GM21825 (cell line): ENCODE measurements around the gene AXL.

Experiments
- ATAC-seq: cut with Tn5 transposase; IDR thresholded peaks from one replicate; pipeline ENCODE4 v1.9.1; 2021; ENCODE audit warnings: mild to moderate bottlenecking, moderate library complexity; ENCODE audit not compliant: unreplicated experiment

The AXL gene

GRCh38 chr19:41305927-41306793 is 87.1 kb downstream of the AXL start:
- no peak for ATAC-seq

- ATAC-seq, result no peak
Measured at GRCh38 chr19:41307090-41307875, 88.3 kb downstream of the AXL start.

- ATAC-seq, result no peak
Measured at GRCh38 chr19:41307954-41308449, 89.0 kb downstream of the AXL start.

GRCh38 chr19:41308450-41309179 is 89.6 kb downstream of the AXL start:
- ATAC-seq, result peak; percentile 31

GRCh38 chr19:41309180-41310032 is 90.4 kb downstream of the AXL start:
- ATAC-seq, result no peak

- ATAC-seq, result peak; percentile 53
Measured at GRCh38 chr19:41310033-41310831, 91.2 kb downstream of the AXL start, which contains the start of gene CCDC97. Gene CCDC97, plus strand, starts transcription at chr19:41310172. Its CDS starts 139 bp downstream, at chr19:41310311.

- ATAC-seq, result no peak
Measured at GRCh38 chr19:41311072-41311471, 92.0 kb downstream of the AXL start.
